Measurements from ENCODE around the gene SEMA4A.

GRCh38 chr1:156140879-156141707, 12.3 kb upstream of the SEMA4A start:
- TF ChIP-seq POLR2A (IDR thresholded peaks at IDR 0.05; ENCODE audit: low read length) (peak; percentile 41), GATA1 (IDR thresholded peaks at IDR 0.05; ENCODE audit: low read depth, low read length) (no peak)

All from erythroblast (primary cell).